ENCODE data around the gene WWC2. TPM values are rescaled to one million over a fixed set of nuclear protein-coding genes. Genes with fewer than 3 reads are reported as not detected.

Gene WWC2
- polyA plus RNA-seq, 2 donors: 2.9 to 3.4 TPM

- Histone ChIP-seq H3K36me3 (ENCODE audit: control insufficient read depth in 2 of 2, insufficient read depth in 2 of 2, low read length in 1 of 2) (no peaks in the 10 kb centered on the region), H3K4me1 (ENCODE audit: control insufficient read depth in 2 of 2, insufficient read depth in 2 of 2, low read length in 1 of 2) (no peaks in the 10 kb centered on the region), H3K9me3 (ENCODE audit: control insufficient read depth in 2 of 2, insufficient read depth in 1 of 2, low read depth in 1 of 2, low read length in 1 of 2) (no peaks in the 10 kb centered on the region), H3K27ac (ENCODE audit: low read depth in 2 of 2, low read length in 1 of 2) (no peak overlapping the region), H3K27me3 (ENCODE audit: control insufficient read depth in 1 of 2, insufficient read depth in 2 of 2, low read length in 2 of 2) (no peaks in the 10 kb centered on the region), H3K4me3 (ENCODE audit: low read depth in 1 of 2, low read length in 2 of 2) (no peak overlapping the region)
- 92% methylated on average over 3 of the region's 3 CpGs for WGBS, 2 donors
These were observed 167.3 kb downstream of the WWC2 start for GRCh38 chr4:183266371-183266770.

DNA sequence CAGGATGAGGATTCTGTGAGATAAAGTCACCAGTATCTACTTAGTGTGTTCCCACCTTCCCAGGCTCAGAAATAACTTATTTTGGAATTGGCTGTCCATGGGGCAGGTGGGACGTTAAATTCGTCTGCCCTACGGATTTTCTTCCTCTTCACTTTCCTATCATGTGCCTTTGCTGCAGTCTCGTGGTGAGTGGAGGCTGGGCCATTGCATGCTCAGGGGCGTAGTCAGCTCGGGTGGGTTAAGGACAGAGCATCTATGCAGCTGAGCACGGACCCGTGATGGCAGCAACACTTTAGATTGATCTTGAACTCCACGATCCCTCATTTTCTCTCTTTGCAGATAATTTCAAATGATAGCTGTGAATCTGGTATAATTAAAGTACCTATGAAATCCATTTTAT lies 169.5 kb downstream of the WWC2 start:
- Histone ChIP-seq H3K4me3 (ENCODE audit: low read depth in 1 of 2, low read length in 2 of 2) (no peak overlapping the region), H3K27me3 (ENCODE audit: control insufficient read depth in 1 of 2, insufficient read depth in 2 of 2, low read length in 2 of 2) (no peaks in the 10 kb centered on the region), H3K4me1 (ENCODE audit: control insufficient read depth in 2 of 2, insufficient read depth in 2 of 2, low read length in 1 of 2) (no peaks in the 10 kb centered on the region), H3K36me3 (ENCODE audit: control insufficient read depth in 2 of 2, insufficient read depth in 2 of 2, low read length in 1 of 2) (no peaks in the 10 kb centered on the region), H3K27ac (ENCODE audit: low read depth in 2 of 2, low read length in 1 of 2) (no peak overlapping the region), H3K9me3 (ENCODE audit: control insufficient read depth in 2 of 2, insufficient read depth in 1 of 2, low read depth in 1 of 2, low read length in 1 of 2) (no peaks in the 10 kb centered on the region)
- 92% methylated on average over 9 of the region's 9 CpGs for WGBS, 2 donors

DNA sequence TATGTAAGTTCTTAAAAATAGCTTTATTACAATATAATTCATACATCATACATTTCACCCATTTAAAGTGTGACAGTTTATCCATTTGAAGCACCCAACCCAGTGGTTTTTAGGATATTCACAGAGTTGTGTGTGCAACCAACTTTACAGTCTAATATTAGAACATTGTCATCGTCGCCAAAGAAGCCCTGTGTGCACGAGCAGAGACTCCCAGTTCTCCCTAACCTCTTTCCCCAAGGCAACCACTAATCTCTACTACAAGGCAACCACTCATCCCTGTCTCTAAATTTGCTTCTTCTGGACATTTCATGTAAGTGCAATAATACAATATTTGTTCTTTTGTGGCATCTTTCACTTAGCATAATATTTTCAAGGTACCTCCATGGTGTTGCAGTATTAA lies 173.3 kb downstream of the WWC2 start:
- Histone ChIP-seq H3K27me3 (ENCODE audit: control insufficient read depth in 1 of 2, insufficient read depth in 2 of 2, low read length in 2 of 2) (no peaks in the 10 kb centered on the region), H3K27ac (ENCODE audit: low read depth in 2 of 2, low read length in 1 of 2) (no peak overlapping the region), H3K36me3 (ENCODE audit: control insufficient read depth in 2 of 2, insufficient read depth in 2 of 2, low read length in 1 of 2) (no peaks in the 10 kb centered on the region), H3K9me3 (ENCODE audit: control insufficient read depth in 2 of 2, insufficient read depth in 1 of 2, low read depth in 1 of 2, low read length in 1 of 2) (no peaks in the 10 kb centered on the region), H3K4me3 (ENCODE audit: low read depth in 1 of 2, low read length in 2 of 2) (no peak overlapping the region), H3K4me1 (ENCODE audit: control insufficient read depth in 2 of 2, insufficient read depth in 2 of 2, low read length in 1 of 2) (no peaks in the 10 kb centered on the region)
- WGBS, 2 donors: 83 to 87% methylated on average over 3 of the region's 3 CpGs

- Histone ChIP-seq H3K4me1 (ENCODE audit: control insufficient read depth in 2 of 2, insufficient read depth in 2 of 2, low read length in 1 of 2) (no peaks in the 10 kb centered on the region), H3K4me3 (ENCODE audit: low read depth in 1 of 2, low read length in 2 of 2) (no peak overlapping the region), H3K9me3 (ENCODE audit: control insufficient read depth in 2 of 2, insufficient read depth in 1 of 2, low read depth in 1 of 2, low read length in 1 of 2) (no peaks in the 10 kb centered on the region), H3K27ac (ENCODE audit: low read depth in 2 of 2, low read length in 1 of 2) (no peak overlapping the region), H3K27me3 (ENCODE audit: control insufficient read depth in 1 of 2, insufficient read depth in 2 of 2, low read length in 2 of 2) (no peaks in the 10 kb centered on the region), H3K36me3 (ENCODE audit: control insufficient read depth in 2 of 2, insufficient read depth in 2 of 2, low read length in 1 of 2) (no peaks in the 10 kb centered on the region)
- WGBS, 2 donors: 0 to 65% methylated on average over 1 of the region's 1 CpG
These were observed 177.0 kb downstream of the WWC2 start for GRCh38 chr4:183276106-183276505.

DNA sequence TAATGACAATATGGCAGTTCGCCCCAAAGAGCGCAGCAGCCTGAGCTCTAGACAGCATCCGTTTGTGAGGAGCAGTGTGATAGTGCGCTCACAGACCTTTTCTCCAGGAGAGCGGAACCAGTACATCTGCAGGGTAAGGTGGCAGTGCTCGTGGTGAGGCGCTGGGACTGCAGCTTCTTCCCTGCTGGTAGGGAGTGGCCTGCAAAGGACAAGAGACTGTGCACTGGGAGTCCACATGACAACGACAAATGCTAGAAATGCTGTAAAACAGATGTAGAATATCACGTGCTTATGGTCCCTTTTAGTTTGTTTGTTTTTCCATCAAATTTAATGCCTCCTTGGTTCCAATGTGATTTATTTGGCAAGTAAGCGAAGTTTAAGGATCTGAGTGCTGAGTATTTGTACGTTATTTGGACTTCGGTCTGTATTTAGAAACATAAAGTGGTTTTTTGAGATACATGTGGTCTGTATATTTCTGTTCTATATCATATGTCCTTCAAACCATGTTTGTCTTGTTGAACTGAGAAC lies 185.3 kb downstream of the WWC2 start:
- Histone ChIP-seq H3K9me3 (ENCODE audit: control insufficient read depth in 2 of 2, insufficient read depth in 1 of 2, low read depth in 1 of 2, low read length in 1 of 2) (no peaks in the 10 kb centered on the region), H3K27ac (ENCODE audit: low read depth in 2 of 2, low read length in 1 of 2) (no peak overlapping the region), H3K27me3 (ENCODE audit: control insufficient read depth in 1 of 2, insufficient read depth in 2 of 2, low read length in 2 of 2) (no peaks in the 10 kb centered on the region), H3K4me1 (ENCODE audit: control insufficient read depth in 2 of 2, insufficient read depth in 2 of 2, low read length in 1 of 2) (no peaks in the 10 kb centered on the region), H3K4me3 (ENCODE audit: low read depth in 1 of 2, low read length in 2 of 2) (no peak overlapping the region), H3K36me3 (ENCODE audit: control insufficient read depth in 2 of 2, insufficient read depth in 2 of 2, low read length in 1 of 2) (peaks cover 7 to 14% of the 10 kb centered on the region in 2 donors)
- WGBS, 2 donors: 83% methylated on average over 12 of the region's 12 CpGs

DNA sequence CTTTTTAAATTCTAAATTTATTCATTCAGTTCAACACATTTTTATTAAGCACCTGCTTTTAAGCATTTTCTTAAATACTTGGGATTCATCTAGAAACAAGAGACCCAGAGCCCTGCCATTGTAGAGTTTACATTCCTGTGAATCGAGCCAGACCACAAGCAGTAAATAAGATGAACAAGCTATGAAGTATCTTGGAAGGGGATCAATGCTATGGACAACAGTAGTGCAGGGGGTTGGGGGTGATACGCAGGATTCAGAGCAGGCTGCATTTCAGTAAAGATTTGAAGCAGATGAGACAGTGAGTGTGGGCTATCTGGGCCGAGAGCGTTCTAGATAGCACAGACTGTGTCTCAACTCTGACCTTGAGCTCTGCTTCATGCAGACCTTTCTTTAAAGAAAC lies 185.9 kb downstream of the WWC2 start:
- no peak overlapping the region for H3K4me3 ChIP-seq (ENCODE audit: low read depth in 1 of 2, low read length in 2 of 2)
- 71% methylated on average over 4 of the region's 4 CpGs for WGBS, 2 donors
- H3K9me3 ChIP-seq (ENCODE audit: control insufficient read depth in 2 of 2, insufficient read depth in 1 of 2, low read depth in 1 of 2, low read length in 1 of 2): no peaks in the 10 kb centered on the region
- peaks cover 7 to 15% of the 10 kb centered on the region in 2 donors for H3K36me3 ChIP-seq (ENCODE audit: control insufficient read depth in 2 of 2, insufficient read depth in 2 of 2, low read length in 1 of 2)
- no peaks in the 10 kb centered on the region for H3K27me3 ChIP-seq (ENCODE audit: control insufficient read depth in 1 of 2, insufficient read depth in 2 of 2, low read length in 2 of 2)
- H3K27ac ChIP-seq (ENCODE audit: low read depth in 2 of 2, low read length in 1 of 2): no peak overlapping the region
- H3K4me1 ChIP-seq (ENCODE audit: control insufficient read depth in 2 of 2, insufficient read depth in 2 of 2, low read length in 1 of 2): no peaks in the 10 kb centered on the region

- Histone ChIP-seq H3K9me3 (ENCODE audit: control insufficient read depth in 2 of 2, insufficient read depth in 1 of 2, low read depth in 1 of 2, low read length in 1 of 2) (no peaks in the 10 kb centered on the region), H3K4me3 (ENCODE audit: low read depth in 1 of 2, low read length in 2 of 2) (no peak overlapping the region), H3K36me3 (ENCODE audit: control insufficient read depth in 2 of 2, insufficient read depth in 2 of 2, low read length in 1 of 2) (peaks cover 7 to 15% of the 10 kb centered on the region in 2 donors), H3K4me1 (ENCODE audit: control insufficient read depth in 2 of 2, insufficient read depth in 2 of 2, low read length in 1 of 2) (no peaks in the 10 kb centered on the region), H3K27me3 (ENCODE audit: control insufficient read depth in 1 of 2, insufficient read depth in 2 of 2, low read length in 2 of 2) (no peaks in the 10 kb centered on the region), H3K27ac (ENCODE audit: low read depth in 2 of 2, low read length in 1 of 2) (no peak overlapping the region)
- 92 to 94% methylated on average over 7 of the region's 7 CpGs for WGBS, 2 donors
These were observed 186.8 kb downstream of the WWC2 start for GRCh38 chr4:183285886-183286285.

GRCh38 chr4:183286590-183287308 lies 187.7 kb downstream of the WWC2 start:
- Histone ChIP-seq H3K27ac (ENCODE audit: low read depth in 2 of 2, low read length in 1 of 2) (no peak overlapping the region), H3K9me3 (ENCODE audit: control insufficient read depth in 2 of 2, insufficient read depth in 1 of 2, low read depth in 1 of 2, low read length in 1 of 2) (no peaks in the 10 kb centered on the region), H3K36me3 (ENCODE audit: control insufficient read depth in 2 of 2, insufficient read depth in 2 of 2, low read length in 1 of 2) (peaks cover 7 to 15% of the 10 kb centered on the region in 2 donors), H3K4me3 (ENCODE audit: low read depth in 1 of 2, low read length in 2 of 2) (no peak overlapping the region), H3K27me3 (ENCODE audit: control insufficient read depth in 1 of 2, insufficient read depth in 2 of 2, low read length in 2 of 2) (no peaks in the 10 kb centered on the region), H3K4me1 (ENCODE audit: control insufficient read depth in 2 of 2, insufficient read depth in 2 of 2, low read length in 1 of 2) (no peaks in the 10 kb centered on the region)
- WGBS, 2 donors: 90 to 95% methylated on average over 11 of the region's 11 CpGs

- Histone ChIP-seq H3K27ac (ENCODE audit: low read depth in 2 of 2, low read length in 1 of 2) (no peak overlapping the region), H3K9me3 (ENCODE audit: control insufficient read depth in 2 of 2, insufficient read depth in 1 of 2, low read depth in 1 of 2, low read length in 1 of 2) (no peaks in the 10 kb centered on the region), H3K27me3 (ENCODE audit: control insufficient read depth in 1 of 2, insufficient read depth in 2 of 2, low read length in 2 of 2) (no peaks in the 10 kb centered on the region), H3K36me3 (ENCODE audit: control insufficient read depth in 2 of 2, insufficient read depth in 2 of 2, low read length in 1 of 2) (peaks cover 7 to 15% of the 10 kb centered on the region in 2 donors), H3K4me3 (ENCODE audit: low read depth in 1 of 2, low read length in 2 of 2) (no peak overlapping the region), H3K4me1 (ENCODE audit: control insufficient read depth in 2 of 2, insufficient read depth in 2 of 2, low read length in 1 of 2) (no peaks in the 10 kb centered on the region)
- 57 to 87% methylated on average over 2 of the region's 2 CpGs for WGBS, 2 donors
These were observed 188.2 kb downstream of the WWC2 start for GRCh38 chr4:183287309-183287659.

GRCh38 chr4:183287677-183288076 lies 188.6 kb downstream of the WWC2 start:
- 82 to 94% methylated on average over 6 of the region's 6 CpGs for WGBS, 2 donors

More at GRCh38 chr4:183287677-183288076, 188.6 kb downstream of the WWC2 start:
- Histone ChIP-seq H3K4me3 (ENCODE audit: low read depth in 1 of 2, low read length in 2 of 2) (no peak overlapping the region), H3K27me3 (ENCODE audit: control insufficient read depth in 1 of 2, insufficient read depth in 2 of 2, low read length in 2 of 2) (no peaks in the 10 kb centered on the region), H3K4me1 (ENCODE audit: control insufficient read depth in 2 of 2, insufficient read depth in 2 of 2, low read length in 1 of 2) (no peaks in the 10 kb centered on the region), H3K27ac (ENCODE audit: low read depth in 2 of 2, low read length in 1 of 2) (no peak overlapping the region), H3K36me3 (ENCODE audit: control insufficient read depth in 2 of 2, insufficient read depth in 2 of 2, low read length in 1 of 2) (peaks cover 7 to 15% of the 10 kb centered on the region in 2 donors), H3K9me3 (ENCODE audit: control insufficient read depth in 2 of 2, insufficient read depth in 1 of 2, low read depth in 1 of 2, low read length in 1 of 2) (no peaks in the 10 kb centered on the region)

Data from esophagus (tissue), 2 donors.